Motor neuron (in vitro differentiated cells): ENCODE measurements around the gene CERK. TPM values are rescaled to one million over a fixed set of nuclear protein-coding genes. Genes with fewer than 3 reads are reported as not detected.

Source experiments
- ATAC-seq, 8 experiments: fragments of 200-7000 bp; cut with Tn5 transposase; replicated peaks in 6 of 8; 2 replicates each; pipeline ENCODE4 v1.8.0; 2021; ENCODE audit warnings: mild to moderate bottlenecking in 8 of 8, moderate library complexity in 8 of 8
- H3K27ac ChIP-seq, 2 donors: fragments of 250-450 bp; sonication (Bioruptor Pico); 2 replicates each; pipeline ENCODE4 v1.9.0; 2021; ENCODE audit warnings: antibody characterized with exemption in 2 of 2, mild to moderate bottlenecking in 2 of 2, moderate library complexity in 1 of 2
- H3K4me1 ChIP-seq, 2 donors: fragments of 250-450 bp; sonication (Bioruptor Pico); replicated peaks in 1 of 2; 2 replicates each; pipeline ENCODE4 v1.6.1; 2021; ENCODE audit warnings: antibody characterized with exemption in 2 of 2, mild to moderate bottlenecking in 2 of 2, moderate library complexity in 1 of 2
- H3K4me3 ChIP-seq, 5 donors: fragments of 250-450 bp; sonication (Bioruptor Pico); 2 replicates each; pipeline ENCODE4 v1.9.0; 2021; ENCODE audit warnings: antibody characterized with exemption in 5 of 5, mild to moderate bottlenecking in 5 of 5, moderate library complexity in 4 of 5
- WGBS, 10 experiments: fragments of 450-650 bp; shearing (Covaris generic); methylation state at CpG; one replicate each; pipeline ENCODE4 v1.0.0; 2022; 5-methylcytosine and 5-hydroxymethylcytosine counted together
- in situ Hi-C, 9 experiments: fragments of 400-800 bp; cut with MboI; loops; one replicate each; pipeline ENCODE4 v1.15.0; 2021; ENCODE audit warnings: low sequenced_read_pairs in 9 of 9, low pct_unique_long_range_greater_than_20kb in 2 of 9; ENCODE audit not compliant: unreplicated experiment in 9 of 9
- total RNA-seq, 8 experiments: library from RNA; unstranded; fragments of 300-600 nt; gene quantifications; 2 replicates each; pipeline versions ENCODE4 v1.2.3 to v1.2.4, GENCODE V29; 2022

CERK gene
- total RNA-seq, 8 experiments from 2014 or later, result 15.7 to 136 (median 58.0) TPM

GRCh38 chr22:46732041-46732379 is 6.0 kb downstream of the CERK start:
- in situ Hi-C loops, result loop anchor here in 1 of 9 experiments (25.0 kb wide), 1 partner anchor 170 kb away; no protein-coding TSS in a partner anchor
- Histone ChIP-seq H3K27ac (no peak overlapping the region), H3K4me1 (peaks cover 22 to 35% of the 10 kb centered on the region in 2 donors), H3K4me3 (no peak overlapping the region)
- 80 to 100% methylated on average over 1 of the region's 14 CpGs; no CpG with 5 or more reads in 8 of the 10 experiments for WGBS, 10 experiments
- no peak for ATAC-seq

- no peak for ATAC-seq
- Histone ChIP-seq H3K4me3 (no peak overlapping the region), H3K4me1 (peaks cover 17 to 33% of the 10 kb centered on the region in 2 donors), H3K27ac (no peak overlapping the region)
- in situ Hi-C loops, result loop anchor here in 1 of 9 experiments (25.0 kb wide), 1 partner anchor 169 kb away; no protein-coding TSS in a partner anchor
- WGBS, 10 experiments, result 0 to 100% (median 80%) methylated on average over 1 to 4 of the region's 22 CpGs; no CpG with 5 or more reads in 6 of the 10 experiments
These were observed 6.6 kb downstream of the CERK start for GRCh38 chr22:46731246-46732040.

GRCh38 chr22:46730568-46731245 is 7.3 kb downstream of the CERK start:
- in situ Hi-C loops, result loop anchor here in 1 of 9 experiments (25.0 kb wide), 1 partner anchor 168 kb away; no protein-coding TSS in a partner anchor
- WGBS, 10 experiments, result 17 to 100% (median 75%) methylated on average over 1 to 5 of the region's 9 CpGs
- H3K27ac ChIP-seq, result no peak overlapping the region
- no peak for ATAC-seq
- H3K4me1 ChIP-seq, result peaks cover 10 to 31% of the 10 kb centered on the region in 2 donors
- no peak overlapping the region for H3K4me3 ChIP-seq

- 47 to 100% (median 90%) methylated on average over 1 to 4 of the region's 11 CpGs; no CpG with 5 or more reads in 4 of the 10 experiments for WGBS, 10 experiments
- ATAC-seq, result peak in 5 of 8 experiments; percentile 78 to 91 (median 89)
- Histone ChIP-seq H3K4me1 (peaks cover 7 to 29% of the 10 kb centered on the region in 2 donors), H3K4me3 (no peak overlapping the region), H3K27ac (peak overlapping the region in 1 of 2 donors; percentile 77)
- in situ Hi-C loops, result loop anchor here in 1 of 9 experiments (25.0 kb wide), 1 partner anchor 166 kb away; no protein-coding TSS in a partner anchor
These were observed 9.6 kb downstream of the CERK start for GRCh38 chr22:46728470-46728869.

GRCh38 chr22:46727813-46728364 is 10.2 kb downstream of the CERK start:
- in situ Hi-C loops, result loop anchor here in 1 of 9 experiments (25.0 kb wide), 1 partner anchor 166 kb away; no protein-coding TSS in a partner anchor
- ATAC-seq, result peak in 1 of 8 experiments; percentile 5
- Histone ChIP-seq H3K4me3 (no peak overlapping the region), H3K4me1 (peaks cover 7 to 29% of the 10 kb centered on the region in 2 donors), H3K27ac (peak overlapping the region in 1 of 2 donors; percentile 77)
- 88 to 100% (median 95%) methylated on average over 2 to 4 of the region's 19 CpGs; no CpG with 5 or more reads in 7 of the 10 experiments for WGBS, 10 experiments

GRCh38 chr22:46726986-46727317 is 11.1 kb downstream of the CERK start:
- no peak for ATAC-seq
- WGBS, 10 experiments, result 94 to 100% (median 100%) methylated on average over 2 to 3 of the region's 3 CpGs; no CpG with 5 or more reads in 5 of the 10 experiments
- no peak overlapping the region for H3K27ac ChIP-seq
- peaks cover 7 to 29% of the 10 kb centered on the region in 2 donors for H3K4me1 ChIP-seq
- H3K4me3 ChIP-seq, result no peak overlapping the region
- in situ Hi-C loops, result loop anchor here in 1 of 9 experiments (25.0 kb wide), 1 partner anchor 165 kb away; no protein-coding TSS in a partner anchor

GRCh38 chr22:46726066-46726985 is 11.7 kb downstream of the CERK start:
- peak in 7 of 8 experiments; percentile 16 to 91 (median 50) for ATAC-seq
- Histone ChIP-seq H3K4me3 (no peak overlapping the region), H3K27ac (peak overlapping the region in 1 of 2 donors; percentile 20), H3K4me1 (peaks cover 7 to 27% of the 10 kb centered on the region in 2 donors)
- 27 to 100% (median 90%) methylated on average over 1 to 20 of the region's 38 CpGs; no CpG with 5 or more reads in 3 of the 10 experiments for WGBS, 10 experiments
- in situ Hi-C loops, result loop anchor here in 1 of 9 experiments (25.0 kb wide), 1 partner anchor 164 kb away; no protein-coding TSS in a partner anchor

- no peak for ATAC-seq
- WGBS, 10 experiments, result 91 to 100% (median 100%) methylated on average over 1 to 14 of the region's 18 CpGs; no CpG with 5 or more reads in 2 of the 10 experiments
- no peak overlapping the region for H3K27ac ChIP-seq
- H3K4me1 ChIP-seq, result peaks cover 7 to 27% of the 10 kb centered on the region in 2 donors
- in situ Hi-C loops, result loop anchor here in 1 of 9 experiments (25.0 kb wide), 1 partner anchor 163 kb away; no protein-coding TSS in a partner anchor
- no peak overlapping the region for H3K4me3 ChIP-seq
These were observed 13.0 kb downstream of the CERK start for GRCh38 chr22:46725096-46725495.

GRCh38 chr22:46723882-46724281 is 14.2 kb downstream of the CERK start:
- WGBS, 10 experiments, result 57 to 100% (median 91%) methylated on average over 1 to 8 of the region's 9 CpGs; no CpG with 5 or more reads in 2 of the 10 experiments
- no peak for ATAC-seq
- H3K4me3 ChIP-seq, result no peak overlapping the region
- no peak overlapping the region for H3K27ac ChIP-seq
- peaks cover 7 to 24% of the 10 kb centered on the region in 2 donors for H3K4me1 ChIP-seq
- in situ Hi-C loops, result no loop called here

GRCh38 chr22:46721501-46722085 is 16.5 kb downstream of the CERK start:
- Histone ChIP-seq H3K4me1 (peaks cover 0 to 8% of the 10 kb centered on the region in 2 donors), H3K4me3 (no peak overlapping the region), H3K27ac (no peak overlapping the region)
- WGBS, 10 experiments, result 40 to 90% (median 74%) methylated on average over 1 to 13 of the region's 16 CpGs; no CpG with 5 or more reads in 5 of the 10 experiments
- peak in 6 of 8 experiments; percentile 22 to 73 (median 50) for ATAC-seq
- in situ Hi-C loops, result no loop called here

- Histone ChIP-seq H3K27ac (no peak overlapping the region), H3K4me1 (no peaks in the 10 kb centered on the region), H3K4me3 (no peak overlapping the region)
- WGBS, 10 experiments, result 60 to 100% (median 86%) methylated on average over 1 to 7 of the region's 11 CpGs; no CpG with 5 or more reads in 6 of the 10 experiments
- in situ Hi-C loops, result no loop called here
- ATAC-seq, result no peak
These were observed 18.1 kb downstream of the CERK start for GRCh38 chr22:46719921-46720320.
